ENCODE results near the gene JCAD.

DNA sequence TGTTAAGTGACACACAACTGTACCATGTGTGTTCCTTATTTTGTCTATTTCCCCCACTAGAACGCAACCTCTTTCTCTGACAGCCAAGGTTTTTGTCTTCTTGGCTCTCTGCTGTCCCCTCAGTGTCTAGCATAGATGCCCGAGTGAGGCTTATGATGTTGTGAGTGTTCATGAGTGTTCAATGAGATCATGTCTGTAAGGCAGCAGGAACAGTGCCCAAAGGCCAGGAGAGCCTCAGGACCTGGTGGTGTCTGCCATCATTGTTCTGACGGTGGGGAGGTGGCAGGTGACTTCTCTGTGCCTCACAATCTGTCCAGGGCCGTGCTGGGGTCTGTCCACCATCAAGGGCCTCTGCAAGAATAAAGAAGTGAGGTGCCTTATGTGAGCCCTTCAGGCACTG is 66.5 kb downstream of the JCAD start:
- TF ChIP-seq, protein P1, sequence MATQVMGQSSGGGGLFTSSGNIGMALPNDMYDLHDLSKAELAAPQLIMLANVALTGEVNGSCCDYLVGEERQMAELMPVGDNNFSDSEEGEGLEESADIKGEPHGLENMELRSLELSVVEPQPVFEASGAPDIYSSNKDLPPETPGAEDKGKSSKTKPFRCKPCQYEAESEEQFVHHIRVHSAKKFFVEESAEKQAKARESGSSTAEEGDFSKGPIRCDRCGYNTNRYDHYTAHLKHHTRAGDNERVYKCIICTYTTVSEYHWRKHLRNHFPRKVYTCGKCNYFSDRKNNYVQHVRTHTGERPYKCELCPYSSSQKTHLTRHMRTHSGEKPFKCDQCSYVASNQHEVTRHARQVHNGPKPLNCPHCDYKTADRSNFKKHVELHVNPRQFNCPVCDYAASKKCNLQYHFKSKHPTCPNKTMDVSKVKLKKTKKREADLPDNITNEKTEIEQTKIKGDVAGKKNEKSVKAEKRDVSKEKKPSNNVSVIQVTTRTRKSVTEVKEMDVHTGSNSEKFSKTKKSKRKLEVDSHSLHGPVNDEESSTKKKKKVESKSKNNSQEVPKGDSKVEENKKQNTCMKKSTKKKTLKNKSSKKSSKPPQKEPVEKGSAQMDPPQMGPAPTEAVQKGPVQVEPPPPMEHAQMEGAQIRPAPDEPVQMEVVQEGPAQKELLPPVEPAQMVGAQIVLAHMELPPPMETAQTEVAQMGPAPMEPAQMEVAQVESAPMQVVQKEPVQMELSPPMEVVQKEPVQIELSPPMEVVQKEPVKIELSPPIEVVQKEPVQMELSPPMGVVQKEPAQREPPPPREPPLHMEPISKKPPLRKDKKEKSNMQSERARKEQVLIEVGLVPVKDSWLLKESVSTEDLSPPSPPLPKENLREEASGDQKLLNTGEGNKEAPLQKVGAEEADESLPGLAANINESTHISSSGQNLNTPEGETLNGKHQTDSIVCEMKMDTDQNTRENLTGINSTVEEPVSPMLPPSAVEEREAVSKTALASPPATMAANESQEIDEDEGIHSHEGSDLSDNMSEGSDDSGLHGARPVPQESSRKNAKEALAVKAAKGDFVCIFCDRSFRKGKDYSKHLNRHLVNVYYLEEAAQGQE (IDR thresholded peaks at IDR 0.05; ENCODE audit: insufficient read depth in 1 of 2, low read depth in 2 of 2, low read length in 2 of 2): no peak
- TF ChIP-seq POLR2AphosphoS5 (IDR thresholded peaks at IDR 0.05; ENCODE audit: low read depth, low read length) (no peak), TAF1 (IDR thresholded peaks at IDR 0.05; ENCODE audit: borderline replicate concordance, insufficient read depth, low read length) (no peak), SIN3A (IDR thresholded peaks at IDR 0.05; ENCODE audit: borderline replicate concordance, insufficient read depth, low read length) (no peak)
